B cell (primary cell): ENCODE results near the gene SELL. TPM values are rescaled to one million over a fixed set of nuclear protein-coding genes. Genes with fewer than 3 reads are reported as not detected.

Source experiments
- ATAC-seq: fragments of 200-7000 bp; cut with Tn5 transposase; one replicate; pipeline ENCODE4 v1.10.0; 2021; ENCODE audit warnings: low read depth, mild to moderate bottlenecking, moderate number of reproducible peaks, moderate library complexity
- CTCF ChIA-PET: fragments of 350-600 bp; sonication (Branson Sonifier 250); formaldehyde crosslinking; loops from one replicate; lab custom pipeline; 2021; ENCODE audit warnings: antibody characterized with exemption, inconsistent platforms; lab: Charles Lee
- POLR2A ChIA-PET: fragments of 350-600 bp; sonication (Branson Sonifier 250); formaldehyde crosslinking; loops from one replicate; lab custom pipeline; 2021; ENCODE audit warnings: antibody characterized with exemption; lab: Charles Lee
- DNase-seq: peaks from one replicate; pipeline ENCODE4 v3.0.0; 2013
- H2AFZ ChIP-seq: 2 replicates; pipeline ENCODE4 v1.6.1; 2012; ENCODE audit warnings: mild to moderate bottlenecking, low read depth, low read length; ENCODE audit not compliant: insufficient read depth, poor library complexity, severe bottlenecking
- H3K27ac ChIP-seq, 2 donors: 1 replicate in 1 of 2; 2 replicates in 1 of 2; pipeline ENCODE4 v1.5.1; 2012 to 2013; ENCODE audit warnings: low read length in 2 of 2, mild to moderate bottlenecking in 2 of 2, moderate library complexity in 1 of 2
- H3K27me3 ChIP-seq, 4 experiments: fragments of 200-600 bp in 1 of 4; sonication (generic) in 1 of 4; replicated peaks in 1 of 4; 1 replicate in 2 of 4; 2 replicates in 2 of 4; pipeline versions ENCODE4 v1.6.1 to v1.7.0; 2013 to 2016; ENCODE audit warnings: low read length in 3 of 4, mild to moderate bottlenecking in 2 of 4, mixed read lengths in 1 of 4, moderate library complexity in 1 of 4; ENCODE audit not compliant: insufficient read depth in 4 of 4, control insufficient read depth in 3 of 4; ENCODE audit errors: control extremely low read depth in 1 of 4
- H3K36me3 ChIP-seq, 2 experiments: replicated peaks in 1 of 2; 1 replicate in 1 of 2; 2 replicates in 1 of 2; pipeline versions ENCODE4 v1.6.1 to v1.7.1; 2013; ENCODE audit warnings: low read length in 1 of 2; ENCODE audit not compliant: insufficient read depth in 2 of 2, control insufficient read depth in 1 of 2; ENCODE audit errors: control extremely low read depth in 1 of 2, extremely low read depth in 1 of 2
- H3K4me1 ChIP-seq, 2 donors: fragments of 200-600 bp in 1 of 2; sonication (generic) in 1 of 2; 1 replicate in 1 of 2; 2 replicates in 1 of 2; pipeline versions ENCODE4 v1.5.1 to v1.6.1; 2013 to 2017; ENCODE audit warnings: low read length in 2 of 2; ENCODE audit not compliant: control insufficient read depth in 2 of 2, insufficient read depth in 2 of 2
- H3K4me2 ChIP-seq: replicated peaks from 2 replicates; pipeline ENCODE3; 2012; ENCODE audit warnings: mild to moderate bottlenecking, low read depth, low read length; ENCODE audit not compliant: poor library complexity, severe bottlenecking
- H3K4me3 ChIP-seq, 5 experiments: fragments of 200-600 bp in 1 of 5; sonication (generic) in 1 of 5; 1 replicate in 3 of 5; 2 replicates in 2 of 5; pipeline versions ENCODE4 v1.5.1 to v1.7.0; 2011 to 2016; ENCODE audit warnings: low read length in 4 of 5, mild to moderate bottlenecking in 4 of 5, low read depth in 2 of 5, control low read depth in 1 of 5, moderate library complexity in 1 of 5; ENCODE audit not compliant: insufficient read depth in 1 of 5; ENCODE audit errors: control extremely low read depth in 1 of 5, extremely low read depth in 1 of 5
- H3K79me2 ChIP-seq: fragments of 200-600 bp; sonication (generic); one replicate; pipeline ENCODE4 v1.6.0; 2016; ENCODE audit warnings: low read length; ENCODE audit not compliant: control insufficient read depth, insufficient read depth
- H3K9ac ChIP-seq: fragments of 200-600 bp; sonication (generic); 2 replicates; pipeline ENCODE4 v1.6.1; 2017; ENCODE audit warnings: mild to moderate bottlenecking, low read length, moderate library complexity
- H3K9me3 ChIP-seq, 3 donors: one replicate each; pipeline versions ENCODE4 v1.6.1 to v1.7.1; 2013; ENCODE audit warnings: low read length in 2 of 3; ENCODE audit not compliant: control insufficient read depth in 2 of 3, insufficient read depth in 1 of 3; ENCODE audit errors: control extremely low read depth in 1 of 3
- H4K20me1 ChIP-seq: 2 replicates; pipeline ENCODE4 v1.6.0; 2012; ENCODE audit warnings: mild to moderate bottlenecking, low read length; ENCODE audit not compliant: insufficient read depth, control insufficient read depth, poor library complexity, severe bottlenecking
- H3K27ac Mint-ChIP-seq: one replicate; pipeline ENCODE4 v1.8.0; 2021; ENCODE audit warnings: mixed read lengths
- H3K27me3 Mint-ChIP-seq: one replicate; pipeline ENCODE4 v1.8.0; 2021; ENCODE audit warnings: mixed read lengths
- H3K4me1 Mint-ChIP-seq: one replicate; pipeline ENCODE4 v1.8.0; 2021; ENCODE audit warnings: mixed read lengths
- H3K4me3 Mint-ChIP-seq: one replicate; pipeline ENCODE4 v1.8.0; 2021; ENCODE audit warnings: mixed read lengths
- H3K9me3 Mint-ChIP-seq: one replicate; pipeline ENCODE4 v1.8.0; 2022; ENCODE audit warnings: mixed read lengths; ENCODE audit not compliant: insufficient read depth
- CTCF ChIP-seq: fragments of 200-600 bp; IDR thresholded peaks from one replicate; pipeline ENCODE4 v1.8.0; 2022; ENCODE audit warnings: antibody characterized with exemption, mild to moderate bottlenecking
- EZH2 ChIP-seq: IDR thresholded peaks from 2 replicates; pipeline ENCODE4 v1.6.1; 2012; ENCODE audit warnings: borderline replicate concordance, low read depth, mild to moderate bottlenecking, moderate library complexity, low read length; ENCODE audit not compliant: insufficient read depth, poor library complexity, severe bottlenecking
- WGBS: methylation state at CpG from one replicate; pipeline ENCODE4 v1.1.5; 2013; ENCODE audit warnings: missing lambda C conversion rate; ENCODE audit not compliant: insufficient coverage; 5-methylcytosine and 5-hydroxymethylcytosine counted together
- intact Hi-C: fragments of 100-400 bp; cut with micrococcal nuclease; formaldehyde crosslinking; loops from one replicate; pipeline ENCODE4 v1.10.0; 2022
- polyA plus RNA-seq: library from polyadenylated mRNA; depleted of rRNA; stranded (reverse); fragments of >200 nt; gene quantifications from 2 replicates; pipeline ENCODE4 v1.2.3, GENCODE V29; 2012
- total RNA-seq, 2 donors: library from RNA; stranded (reverse); fragments of 120-200 nt in 1 of 2; gene quantifications; 1 replicate in 1 of 2; 2 replicates in 1 of 2; pipeline versions ENCODE4 v1.2.3 to v1.2.4, GENCODE V29; 2013 to 2022

SELL gene
- total and polyA plus RNA-seq, 2 donors (not counting 1 experiment from before 2014, with no cell fraction given), result 250 to 258 TPM

- Histone ChIP-seq H4K20me1 (no peaks in the 10 kb centered on the region), H3K9me3 (peaks cover 0 to 6% (median 0%) of the 10 kb centered on the region in 3 donors), H3K9ac (no peak overlapping the region), H3K27ac (no peak overlapping the region), H3K4me1 (no peaks in the 10 kb centered on the region), H2AFZ (no peak overlapping the region), H3K4me3 (no peak overlapping the region), H3K27me3 (no peaks in the 10 kb centered on the region), H3K36me3 (no peaks in the 10 kb centered on the region), H3K4me2 (no peak overlapping the region), H3K79me2 (no peaks in the 10 kb centered on the region)
- WGBS, result no CpG with 5 or more reads among the region's 4 CpGs
- no peak overlapping the region for H3K27ac Mint-ChIP-seq
- no peak for DNase-seq
- POLR2A ChIA-PET, result no interaction called here
- H3K4me3 Mint-ChIP-seq, result no peak overlapping the region
- peaks cover 18% of the 10 kb centered on the region for H3K27me3 Mint-ChIP-seq
- no peaks in the 10 kb centered on the region for H3K9me3 Mint-ChIP-seq
- ATAC-seq, result no peak
- intact Hi-C loops, result no loop called here
- CTCF ChIA-PET, result interaction anchor here (1.5 kb wide), 1 partner anchor 13 kb away, joined by 3 read pairs; no protein-coding TSS in a partner anchor
- TF ChIP-seq CTCF, result no peak
- no peak for TF ChIP-seq EZH2
- no peaks in the 10 kb centered on the region for H3K4me1 Mint-ChIP-seq
Measured at GRCh38 chr1:169753549-169753948, 42.1 kb upstream of the SELL start.

- intact Hi-C loops, result no loop called here
- CTCF ChIA-PET, result no interaction called here
- no peaks in the 10 kb centered on the region for H3K4me1 Mint-ChIP-seq
Measured at GRCh38 chr1:169750041-169750440, 38.6 kb upstream of the SELL start.

More at GRCh38 chr1:169750041-169750440, 38.6 kb upstream of the SELL start:
- POLR2A ChIA-PET, result no interaction called here
- Mint-ChIP-seq H3K9me3 (no peaks in the 10 kb centered on the region), H3K4me3 (no peak overlapping the region), H3K27me3 (peaks cover 13% of the 10 kb centered on the region), H3K27ac (no peak overlapping the region)
- Histone ChIP-seq H3K36me3 (no peaks in the 10 kb centered on the region), H3K27me3 (no peaks in the 10 kb centered on the region), H3K79me2 (no peaks in the 10 kb centered on the region), H4K20me1 (no peaks in the 10 kb centered on the region), H3K9ac (no peak overlapping the region), H3K4me2 (no peak overlapping the region), H3K27ac (no peak overlapping the region), H3K9me3 (no peaks in the 10 kb centered on the region), H3K4me3 (no peak overlapping the region), H2AFZ (no peak overlapping the region), H3K4me1 (no peaks in the 10 kb centered on the region)
- TF ChIP-seq EZH2 (no peak), CTCF (no peak)
- ATAC-seq, result no peak
- WGBS, result 89% methylated on average over 1 of the region's 1 CpG
- no peak for DNase-seq
